ENCODE results near the gene TTF1.

Gene TTF1

DNA sequence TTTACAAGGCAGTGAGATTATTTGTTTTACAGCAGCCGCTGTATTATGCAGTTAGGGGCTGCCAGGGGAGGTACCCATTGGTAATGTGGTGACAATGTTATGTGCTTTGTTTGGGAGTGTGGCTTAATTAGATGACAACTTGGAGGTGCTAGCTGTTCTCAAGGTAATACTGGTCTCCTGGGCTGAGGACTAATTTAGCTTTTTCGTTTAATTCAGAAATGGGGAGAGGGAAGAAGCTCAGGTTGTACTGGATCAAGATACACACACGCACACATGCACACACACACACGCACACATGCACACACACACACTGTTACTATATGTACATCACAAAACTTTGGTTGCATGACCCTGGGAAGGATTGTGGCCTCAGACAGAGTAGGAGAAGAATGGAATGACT is 41.3 kb upstream of the TTF1 start:
- TF ChIP-seq POLR2AphosphoS5 (IDR thresholded peaks at IDR 0.05; ENCODE audit: low read depth) (no peak), SPI1 (IDR thresholded peaks at IDR 0.05; ENCODE audit: borderline replicate concordance, low read depth) (no peak), GABPA (IDR thresholded peaks at IDR 0.05; ENCODE audit: low read depth) (no peak)
- TF ChIP-seq, protein P1, sequence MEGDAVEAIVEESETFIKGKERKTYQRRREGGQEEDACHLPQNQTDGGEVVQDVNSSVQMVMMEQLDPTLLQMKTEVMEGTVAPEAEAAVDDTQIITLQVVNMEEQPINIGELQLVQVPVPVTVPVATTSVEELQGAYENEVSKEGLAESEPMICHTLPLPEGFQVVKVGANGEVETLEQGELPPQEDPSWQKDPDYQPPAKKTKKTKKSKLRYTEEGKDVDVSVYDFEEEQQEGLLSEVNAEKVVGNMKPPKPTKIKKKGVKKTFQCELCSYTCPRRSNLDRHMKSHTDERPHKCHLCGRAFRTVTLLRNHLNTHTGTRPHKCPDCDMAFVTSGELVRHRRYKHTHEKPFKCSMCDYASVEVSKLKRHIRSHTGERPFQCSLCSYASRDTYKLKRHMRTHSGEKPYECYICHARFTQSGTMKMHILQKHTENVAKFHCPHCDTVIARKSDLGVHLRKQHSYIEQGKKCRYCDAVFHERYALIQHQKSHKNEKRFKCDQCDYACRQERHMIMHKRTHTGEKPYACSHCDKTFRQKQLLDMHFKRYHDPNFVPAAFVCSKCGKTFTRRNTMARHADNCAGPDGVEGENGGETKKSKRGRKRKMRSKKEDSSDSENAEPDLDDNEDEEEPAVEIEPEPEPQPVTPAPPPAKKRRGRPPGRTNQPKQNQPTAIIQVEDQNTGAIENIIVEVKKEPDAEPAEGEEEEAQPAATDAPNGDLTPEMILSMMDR (IDR thresholded peaks at IDR 0.05; ENCODE audit: insufficient read depth, low read length): no peak
- TF ChIP-seq, protein P2, sequence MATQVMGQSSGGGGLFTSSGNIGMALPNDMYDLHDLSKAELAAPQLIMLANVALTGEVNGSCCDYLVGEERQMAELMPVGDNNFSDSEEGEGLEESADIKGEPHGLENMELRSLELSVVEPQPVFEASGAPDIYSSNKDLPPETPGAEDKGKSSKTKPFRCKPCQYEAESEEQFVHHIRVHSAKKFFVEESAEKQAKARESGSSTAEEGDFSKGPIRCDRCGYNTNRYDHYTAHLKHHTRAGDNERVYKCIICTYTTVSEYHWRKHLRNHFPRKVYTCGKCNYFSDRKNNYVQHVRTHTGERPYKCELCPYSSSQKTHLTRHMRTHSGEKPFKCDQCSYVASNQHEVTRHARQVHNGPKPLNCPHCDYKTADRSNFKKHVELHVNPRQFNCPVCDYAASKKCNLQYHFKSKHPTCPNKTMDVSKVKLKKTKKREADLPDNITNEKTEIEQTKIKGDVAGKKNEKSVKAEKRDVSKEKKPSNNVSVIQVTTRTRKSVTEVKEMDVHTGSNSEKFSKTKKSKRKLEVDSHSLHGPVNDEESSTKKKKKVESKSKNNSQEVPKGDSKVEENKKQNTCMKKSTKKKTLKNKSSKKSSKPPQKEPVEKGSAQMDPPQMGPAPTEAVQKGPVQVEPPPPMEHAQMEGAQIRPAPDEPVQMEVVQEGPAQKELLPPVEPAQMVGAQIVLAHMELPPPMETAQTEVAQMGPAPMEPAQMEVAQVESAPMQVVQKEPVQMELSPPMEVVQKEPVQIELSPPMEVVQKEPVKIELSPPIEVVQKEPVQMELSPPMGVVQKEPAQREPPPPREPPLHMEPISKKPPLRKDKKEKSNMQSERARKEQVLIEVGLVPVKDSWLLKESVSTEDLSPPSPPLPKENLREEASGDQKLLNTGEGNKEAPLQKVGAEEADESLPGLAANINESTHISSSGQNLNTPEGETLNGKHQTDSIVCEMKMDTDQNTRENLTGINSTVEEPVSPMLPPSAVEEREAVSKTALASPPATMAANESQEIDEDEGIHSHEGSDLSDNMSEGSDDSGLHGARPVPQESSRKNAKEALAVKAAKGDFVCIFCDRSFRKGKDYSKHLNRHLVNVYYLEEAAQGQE (IDR thresholded peaks at IDR 0.05; ENCODE audit: insufficient replicate concordance, low read depth): no peak
- Histone ChIP-seq H3K27ac (replicated peaks) (no peak overlapping the region), H3K27me3 (ENCODE audit: insufficient read depth, poor library complexity, severe bottlenecking) (peaks cover 3% of the 10 kb centered on the region), H3K4me3 (replicated peaks; ENCODE audit: insufficient read depth, low read length) (no peak overlapping the region)
- DNase-seq (ENCODE audit: low read depth in 1 of 2, low spot score in 1 of 2): no peak

DNA sequence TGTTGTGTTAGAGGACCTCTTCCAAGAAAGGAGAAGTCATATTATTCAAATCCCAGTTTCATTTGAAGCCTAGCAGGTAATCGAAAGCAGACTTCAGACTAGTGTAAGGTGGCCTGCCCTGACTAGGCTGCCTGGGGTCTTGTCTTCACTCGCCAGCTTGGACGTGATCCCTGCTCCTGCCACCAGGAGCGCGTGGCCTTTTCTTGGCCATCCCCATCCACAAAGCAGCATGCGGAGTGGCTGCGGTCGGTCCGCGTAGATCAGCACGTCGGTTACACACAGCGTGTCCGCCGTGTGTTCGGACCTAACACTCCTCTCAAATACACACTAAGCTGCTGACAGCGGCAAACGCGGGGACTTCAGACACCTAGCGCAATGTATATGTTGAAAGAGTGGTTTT is 40.7 kb upstream of the TTF1 start:
- no peak for TF ChIP-seq SPI1 (IDR thresholded peaks at IDR 0.05; ENCODE audit: borderline replicate concordance, low read depth)
- TF ChIP-seq, protein P2 (IDR thresholded peaks at IDR 0.05; ENCODE audit: insufficient replicate concordance, low read depth): no peak
- TF ChIP-seq POLR2AphosphoS5 (IDR thresholded peaks at IDR 0.05; ENCODE audit: low read depth): no peak
- TF ChIP-seq, protein P1 (IDR thresholded peaks at IDR 0.05; ENCODE audit: insufficient read depth, low read length): no peak
- no peak for TF ChIP-seq GABPA (IDR thresholded peaks at IDR 0.05; ENCODE audit: low read depth)
- Histone ChIP-seq H3K4me3 (replicated peaks; ENCODE audit: insufficient read depth, low read length) (no peak overlapping the region), H3K27ac (replicated peaks) (no peak overlapping the region), H3K27me3 (ENCODE audit: insufficient read depth, poor library complexity, severe bottlenecking) (peaks cover 3% of the 10 kb centered on the region)
- no peak for DNase-seq (ENCODE audit: low read depth in 1 of 2, low spot score in 1 of 2)

DNA sequence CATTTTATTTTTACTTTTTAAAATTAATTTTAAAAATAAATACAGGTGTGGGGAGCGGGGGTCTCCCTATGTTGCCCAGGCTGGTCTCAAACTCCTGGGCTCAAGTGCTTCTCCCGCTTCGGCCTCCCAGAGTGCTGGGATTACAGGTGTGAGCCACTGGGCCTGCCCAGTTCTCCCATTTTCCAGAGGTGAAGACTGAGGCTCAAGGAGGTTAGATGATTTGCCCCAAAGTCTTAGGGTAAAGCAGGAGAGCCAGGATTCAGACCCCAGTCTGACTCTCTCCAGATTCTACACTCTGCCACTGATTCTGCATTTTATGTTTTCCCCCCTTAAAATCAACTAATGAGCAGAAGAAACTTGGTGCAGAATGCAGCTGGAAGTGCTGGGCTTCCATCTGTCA is 40.2 kb upstream of the TTF1 start:
- H3K27me3 ChIP-seq (ENCODE audit: insufficient read depth, poor library complexity, severe bottlenecking): peaks cover 3% of the 10 kb centered on the region
- TF ChIP-seq GABPA (IDR thresholded peaks at IDR 0.05; ENCODE audit: low read depth) (no peak), SPI1 (IDR thresholded peaks at IDR 0.05; ENCODE audit: borderline replicate concordance, low read depth) (no peak), POLR2AphosphoS5 (IDR thresholded peaks at IDR 0.05; ENCODE audit: low read depth) (no peak)
- TF ChIP-seq, protein P1 (IDR thresholded peaks at IDR 0.05; ENCODE audit: insufficient read depth, low read length): no peak
- TF ChIP-seq, protein P2 (IDR thresholded peaks at IDR 0.05; ENCODE audit: insufficient replicate concordance, low read depth): no peak
- DNase-seq (ENCODE audit: low read depth in 1 of 2, low spot score in 1 of 2): no peak
- H3K27ac ChIP-seq (replicated peaks): no peak overlapping the region
- no peak overlapping the region for H3K4me3 ChIP-seq (replicated peaks; ENCODE audit: insufficient read depth, low read length)

Data from HL-60 (cell line).